Measurements from ENCODE around the gene FIGNL1.

- TF ChIP-seq, protein P1, sequence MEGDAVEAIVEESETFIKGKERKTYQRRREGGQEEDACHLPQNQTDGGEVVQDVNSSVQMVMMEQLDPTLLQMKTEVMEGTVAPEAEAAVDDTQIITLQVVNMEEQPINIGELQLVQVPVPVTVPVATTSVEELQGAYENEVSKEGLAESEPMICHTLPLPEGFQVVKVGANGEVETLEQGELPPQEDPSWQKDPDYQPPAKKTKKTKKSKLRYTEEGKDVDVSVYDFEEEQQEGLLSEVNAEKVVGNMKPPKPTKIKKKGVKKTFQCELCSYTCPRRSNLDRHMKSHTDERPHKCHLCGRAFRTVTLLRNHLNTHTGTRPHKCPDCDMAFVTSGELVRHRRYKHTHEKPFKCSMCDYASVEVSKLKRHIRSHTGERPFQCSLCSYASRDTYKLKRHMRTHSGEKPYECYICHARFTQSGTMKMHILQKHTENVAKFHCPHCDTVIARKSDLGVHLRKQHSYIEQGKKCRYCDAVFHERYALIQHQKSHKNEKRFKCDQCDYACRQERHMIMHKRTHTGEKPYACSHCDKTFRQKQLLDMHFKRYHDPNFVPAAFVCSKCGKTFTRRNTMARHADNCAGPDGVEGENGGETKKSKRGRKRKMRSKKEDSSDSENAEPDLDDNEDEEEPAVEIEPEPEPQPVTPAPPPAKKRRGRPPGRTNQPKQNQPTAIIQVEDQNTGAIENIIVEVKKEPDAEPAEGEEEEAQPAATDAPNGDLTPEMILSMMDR (IDR thresholded peaks at IDR 0.05): no peak
- TF ChIP-seq POLR2A (IDR thresholded peaks at IDR 0.05): no peak
These were observed 18.3 kb downstream of the FIGNL1 start for GRCh38 chr7:50431722-50432305.
